Esophagus (tissue), 2 donors: ENCODE results near the gene TAF3. TPM values are rescaled to one million over a fixed set of nuclear protein-coding genes. Genes with fewer than 3 reads are reported as not detected.

Source experiments
- H3K27ac ChIP-seq, 2 donors: one replicate each; pipeline ENCODE4 v1.5.1; 2013; ENCODE audit warnings: low read depth in 2 of 2, mild to moderate bottlenecking in 2 of 2, inconsistent platforms in 1 of 2, low read length in 1 of 2, moderate library complexity in 1 of 2
- H3K27me3 ChIP-seq, 2 donors: one replicate each; pipeline ENCODE4 v1.6.1; 2013; ENCODE audit warnings: low read length in 2 of 2, control low read depth in 1 of 2, mild to moderate bottlenecking in 1 of 2; ENCODE audit not compliant: insufficient read depth in 2 of 2, control insufficient read depth in 1 of 2
- H3K36me3 ChIP-seq, 2 donors: one replicate each; pipeline ENCODE4 v1.6.1; 2013; ENCODE audit warnings: low read length in 1 of 2; ENCODE audit not compliant: control insufficient read depth in 2 of 2, insufficient read depth in 2 of 2
- H3K4me1 ChIP-seq, 2 donors: one replicate each; pipeline ENCODE4 v1.6.1; 2013; ENCODE audit warnings: low read length in 1 of 2; ENCODE audit not compliant: control insufficient read depth in 2 of 2, insufficient read depth in 2 of 2
- H3K4me3 ChIP-seq, 2 donors: one replicate each; pipeline ENCODE4 v1.5.1; 2013; ENCODE audit warnings: low read length in 2 of 2, mild to moderate bottlenecking in 2 of 2, low read depth in 1 of 2, moderate library complexity in 1 of 2
- H3K9me3 ChIP-seq, 2 donors: one replicate each; pipeline ENCODE4 v1.6.1; 2013; ENCODE audit warnings: mild to moderate bottlenecking in 2 of 2, low read depth in 1 of 2, low read length in 1 of 2, moderate library complexity in 1 of 2; ENCODE audit not compliant: control insufficient read depth in 2 of 2, insufficient read depth in 1 of 2
- WGBS, 2 donors: extraction: QIAGEN DNeasy Blood & Tissue Kit; methylation state at CpG; one replicate each; pipeline ENCODE4 v1.1.7; 2013; 5-methylcytosine and 5-hydroxymethylcytosine counted together
- polyA plus RNA-seq, 2 donors: library from polyadenylated mRNA; stranded (reverse); fragments of 200-250 nt; gene quantifications; one replicate each; pipeline ENCODE4 v1.2.3, GENCODE V29; 2013
- donor health status: healthy with polysubstance abuse.
- donor health status: Bipolar disorder and iron deficiency.

Gene TAF3
- polyA plus RNA-seq, 2 donors: 1.6 to 1.9 TPM

- Histone ChIP-seq H3K9me3 (no peaks in the 10 kb centered on the region), H3K27me3 (no peaks in the 10 kb centered on the region), H3K27ac (peak overlapping the region; percentile 66 to 85), H3K4me1 (peaks cover 2% of the 10 kb centered on the region in 2 donors), H3K4me3 (peak overlapping the region; percentile 91 to 100), H3K36me3 (no peaks in the 10 kb centered on the region)
- WGBS, 2 donors: 2% methylated on average over 25 of the region's 25 CpGs
These were observed 29.5 kb upstream of the TAF3 start for GRCh38 chr10:7788639-7789286.

DNA sequence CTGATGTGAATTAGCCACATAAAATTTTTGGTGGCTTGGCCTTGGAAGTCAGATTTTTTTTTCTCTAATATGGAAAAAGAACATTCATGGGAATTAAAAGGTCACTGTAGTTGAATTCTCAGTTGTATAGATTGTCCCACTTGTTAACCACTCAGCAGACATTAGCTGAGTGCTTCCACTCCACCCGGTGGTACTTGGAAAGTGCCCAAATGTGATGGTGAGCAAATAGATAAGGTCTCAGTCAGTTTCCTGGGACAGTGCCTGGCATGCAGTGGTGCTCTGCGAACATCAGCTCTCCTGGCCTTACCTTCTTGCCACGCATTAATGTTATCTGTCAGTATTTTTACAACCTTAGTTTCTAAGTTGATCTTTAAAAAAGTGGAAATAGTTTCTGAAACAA, 28.9 kb upstream of the TAF3 start:
- no peak overlapping the region for H3K27ac ChIP-seq
- 28 to 35% methylated on average over 3 of the region's 3 CpGs for WGBS, 2 donors
- no peaks in the 10 kb centered on the region for H3K36me3 ChIP-seq
- H3K9me3 ChIP-seq: no peaks in the 10 kb centered on the region
- peak overlapping the region in 1 of 2 donors; percentile 100 for H3K4me3 ChIP-seq
- peaks cover 2% of the 10 kb centered on the region in 2 donors for H3K4me1 ChIP-seq
- no peaks in the 10 kb centered on the region for H3K27me3 ChIP-seq

DNA sequence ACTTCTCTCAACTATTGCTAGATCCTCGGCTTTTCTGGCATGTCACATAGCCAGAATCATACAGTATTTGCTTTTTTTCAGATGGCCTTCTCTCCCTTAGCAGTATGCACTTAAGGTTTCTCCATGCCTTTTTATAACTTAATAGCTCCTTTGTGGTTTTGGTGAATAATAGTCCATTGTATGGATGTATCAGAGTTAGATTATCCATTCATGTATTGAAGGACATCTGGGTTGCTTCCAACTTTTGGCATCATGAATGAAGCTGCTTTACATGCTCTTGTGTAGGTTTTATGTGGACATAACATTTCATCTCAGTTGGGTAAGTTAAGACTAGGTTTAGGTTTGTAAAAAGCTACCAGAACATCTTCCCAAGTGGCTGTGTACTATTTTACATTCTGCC, 25.8 kb upstream of the TAF3 start:
- Histone ChIP-seq H3K4me3 (no peak overlapping the region), H3K27me3 (no peaks in the 10 kb centered on the region), H3K4me1 (peaks cover 2% of the 10 kb centered on the region in 2 donors), H3K9me3 (no peaks in the 10 kb centered on the region), H3K27ac (no peak overlapping the region), H3K36me3 (peaks cover 0 to 2% of the 10 kb centered on the region in 2 donors)
- WGBS, 2 donors: 56 to 75% methylated on average over 1 of the region's 1 CpG

DNA sequence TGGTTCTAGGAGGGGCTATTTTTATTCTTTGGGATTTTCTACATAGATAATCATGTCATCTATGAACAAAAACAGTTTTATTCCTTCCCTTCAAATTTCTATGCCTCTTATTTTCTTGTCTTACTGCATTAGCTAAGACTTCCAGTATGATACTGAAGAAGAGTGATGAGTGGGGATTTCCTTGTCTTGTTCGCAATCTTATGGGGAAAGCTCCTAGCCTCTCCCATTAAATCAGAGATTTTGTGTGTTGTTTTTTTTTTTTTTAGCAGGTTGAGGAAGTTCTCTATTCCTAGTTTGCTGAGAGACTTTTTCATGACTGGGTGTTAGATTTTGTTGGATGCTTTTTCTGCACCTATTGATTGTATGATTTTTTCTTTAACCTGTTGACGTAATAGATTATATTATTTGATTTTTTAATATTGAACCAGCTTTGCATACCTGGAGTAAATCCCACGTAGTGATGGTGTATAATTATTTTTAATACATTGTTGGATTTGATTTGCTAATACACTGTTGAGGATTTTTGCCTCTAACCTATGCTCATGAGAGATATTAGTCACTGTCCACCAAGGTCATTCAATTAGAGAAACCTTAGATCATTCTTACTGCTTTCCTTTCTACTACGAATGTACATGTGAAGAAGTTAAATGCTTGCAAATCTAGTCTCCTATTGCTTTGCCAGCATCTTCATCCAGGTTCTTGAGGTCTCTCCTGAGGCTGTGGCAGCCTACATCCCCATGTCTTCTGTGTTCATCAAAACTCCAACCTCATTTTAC, 23.9 kb upstream of the TAF3 start:
- 73 to 88% methylated on average over 4 of the region's 4 CpGs for WGBS, 2 donors
- Histone ChIP-seq H3K27ac (no peak overlapping the region), H3K9me3 (no peaks in the 10 kb centered on the region)

GRCh38 chr10:7795605-7796004, 22.7 kb upstream of the TAF3 start:
- H3K9me3 ChIP-seq: no peaks in the 10 kb centered on the region
- WGBS, 2 donors: 56 to 71% methylated on average over 4 of the region's 4 CpGs
- no peaks in the 10 kb centered on the region for H3K27me3 ChIP-seq
- H3K36me3 ChIP-seq: peaks cover 2 to 5% of the 10 kb centered on the region in 2 donors
- no peak overlapping the region for H3K4me3 ChIP-seq
- no peak overlapping the region for H3K27ac ChIP-seq
- no peaks in the 10 kb centered on the region for H3K4me1 ChIP-seq

More for the DNA sequence above, 23.9 kb upstream of the TAF3 start:
- Histone ChIP-seq H3K27me3 (no peaks in the 10 kb centered on the region), H3K36me3 (peaks cover 2 to 3% of the 10 kb centered on the region in 2 donors), H3K4me1 (peaks cover under 1% of the 10 kb centered on the region in 2 donors), H3K4me3 (no peak overlapping the region)

DNA sequence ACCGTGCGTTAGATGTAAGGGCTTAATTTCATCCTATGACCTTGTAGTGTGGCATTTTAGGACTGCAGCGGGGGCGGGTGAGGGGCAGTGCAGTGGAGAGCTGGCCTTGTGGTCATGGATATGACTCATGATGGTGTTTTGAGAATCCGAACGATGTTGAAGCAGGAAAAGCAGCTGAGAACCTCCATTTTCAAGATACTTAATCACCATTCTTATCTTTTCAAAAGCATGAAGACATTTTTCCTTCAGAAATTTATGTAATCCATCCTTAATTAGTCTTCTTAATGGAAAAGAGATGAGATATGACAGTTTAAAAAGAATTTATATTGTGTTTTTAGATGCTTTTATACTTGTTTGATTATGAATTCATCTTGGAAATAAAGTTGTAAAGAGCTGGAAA, 20.7 kb upstream of the TAF3 start:
- Histone ChIP-seq H3K36me3 (peaks cover 8% of the 10 kb centered on the region in 2 donors), H3K27ac (no peak overlapping the region), H3K4me1 (no peaks in the 10 kb centered on the region), H3K9me3 (no peaks in the 10 kb centered on the region), H3K4me3 (no peak overlapping the region), H3K27me3 (no peaks in the 10 kb centered on the region)
- 65 to 71% methylated on average over 6 of the region's 6 CpGs for WGBS, 2 donors

GRCh38 chr10:7802606-7803005, 15.7 kb upstream of the TAF3 start:
- Histone ChIP-seq H3K36me3 (peaks cover 13 to 14% of the 10 kb centered on the region in 2 donors), H3K9me3 (no peaks in the 10 kb centered on the region), H3K4me3 (no peak overlapping the region), H3K27me3 (no peaks in the 10 kb centered on the region), H3K4me1 (no peaks in the 10 kb centered on the region), H3K27ac (no peak overlapping the region)
- 92 to 93% methylated on average over 4 of the region's 4 CpGs for WGBS, 2 donors

DNA sequence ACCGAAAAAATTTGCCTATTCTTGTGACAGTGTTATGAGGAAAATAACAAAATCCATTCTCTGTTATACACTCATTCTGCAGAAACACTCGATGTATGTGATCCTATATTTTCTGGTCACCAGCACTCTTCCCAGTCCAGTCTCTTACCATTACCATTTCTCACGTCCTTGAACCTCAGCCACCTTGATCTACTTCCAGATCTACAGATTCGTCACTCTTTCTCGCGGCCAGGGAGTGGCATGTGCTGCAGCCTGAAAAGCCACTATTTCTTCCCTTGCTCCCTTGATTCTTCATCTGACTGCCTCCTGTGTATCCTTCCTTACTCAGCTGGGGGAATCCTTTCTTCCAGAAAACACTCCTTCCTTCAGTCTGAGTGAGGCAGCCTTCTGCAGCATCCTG, 14.1 kb upstream of the TAF3 start:
- Histone ChIP-seq H3K4me1 (no peaks in the 10 kb centered on the region), H3K9me3 (no peaks in the 10 kb centered on the region), H3K27me3 (no peaks in the 10 kb centered on the region), H3K4me3 (no peak overlapping the region), H3K36me3 (peaks cover 13% of the 10 kb centered on the region in 2 donors), H3K27ac (no peak overlapping the region)
- 84 to 92% methylated on average over 6 of the region's 6 CpGs for WGBS, 2 donors

- H3K27ac ChIP-seq: no peak overlapping the region
- 59 to 76% methylated on average over 2 of the region's 2 CpGs for WGBS, 2 donors
- H3K36me3 ChIP-seq: peaks cover 9 to 16% of the 10 kb centered on the region in 2 donors
These were observed 13.6 kb upstream of the TAF3 start for GRCh38 chr10:7804741-7805140.

More at GRCh38 chr10:7804741-7805140, 13.6 kb upstream of the TAF3 start:
- Histone ChIP-seq H3K9me3 (no peaks in the 10 kb centered on the region), H3K4me1 (no peaks in the 10 kb centered on the region), H3K27me3 (no peaks in the 10 kb centered on the region), H3K4me3 (no peak overlapping the region)
